ENCODE results near the gene DLK2.
"Not testable (repeated sequence)": the region's sequence is repeated elsewhere in the genome, so short reads cannot be mapped to it uniquely, and the experiment has no call there.

The DLK2 gene

DNA sequence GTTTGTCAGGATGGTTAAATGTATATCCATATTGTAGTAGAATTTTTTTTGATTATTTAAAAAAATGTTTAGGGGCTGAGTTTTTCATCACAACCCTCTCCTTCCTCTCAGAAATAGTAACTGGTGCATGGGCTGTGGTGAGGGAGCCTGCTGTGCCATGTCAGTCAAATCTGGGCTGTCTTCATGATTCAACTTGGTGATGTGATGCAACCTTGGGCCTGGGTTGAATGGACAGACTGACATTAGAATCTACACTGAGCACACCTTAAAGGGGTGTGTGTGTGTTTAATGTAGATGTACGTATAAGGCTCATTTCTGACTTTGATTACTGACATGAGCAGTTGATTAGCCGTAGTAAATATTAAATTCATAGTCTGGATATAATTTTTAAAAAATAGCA lies 25.7 kb upstream of the DLK2 start:
- DNase-seq, result peak; percentile 47

DNA sequence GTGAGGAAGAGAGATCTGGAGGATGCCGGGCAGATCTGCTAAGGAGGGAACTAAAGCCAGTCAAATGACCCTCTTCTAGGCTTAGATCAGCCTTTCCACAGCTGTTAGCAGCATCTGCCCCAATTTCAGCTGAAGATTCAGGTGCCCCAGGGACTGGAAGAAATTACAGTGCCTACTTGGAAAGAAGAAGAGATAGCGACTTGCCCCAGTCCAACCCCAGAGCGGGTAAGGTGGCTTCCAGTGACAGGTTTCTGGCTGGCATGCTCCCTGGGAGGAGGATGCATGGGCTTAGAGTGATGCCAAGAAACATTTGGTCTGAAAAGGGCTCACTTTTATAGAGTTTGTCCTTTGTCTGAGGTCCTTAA lies 22.6 kb upstream of the DLK2 start:
- DNase-seq, result no peak

DNA sequence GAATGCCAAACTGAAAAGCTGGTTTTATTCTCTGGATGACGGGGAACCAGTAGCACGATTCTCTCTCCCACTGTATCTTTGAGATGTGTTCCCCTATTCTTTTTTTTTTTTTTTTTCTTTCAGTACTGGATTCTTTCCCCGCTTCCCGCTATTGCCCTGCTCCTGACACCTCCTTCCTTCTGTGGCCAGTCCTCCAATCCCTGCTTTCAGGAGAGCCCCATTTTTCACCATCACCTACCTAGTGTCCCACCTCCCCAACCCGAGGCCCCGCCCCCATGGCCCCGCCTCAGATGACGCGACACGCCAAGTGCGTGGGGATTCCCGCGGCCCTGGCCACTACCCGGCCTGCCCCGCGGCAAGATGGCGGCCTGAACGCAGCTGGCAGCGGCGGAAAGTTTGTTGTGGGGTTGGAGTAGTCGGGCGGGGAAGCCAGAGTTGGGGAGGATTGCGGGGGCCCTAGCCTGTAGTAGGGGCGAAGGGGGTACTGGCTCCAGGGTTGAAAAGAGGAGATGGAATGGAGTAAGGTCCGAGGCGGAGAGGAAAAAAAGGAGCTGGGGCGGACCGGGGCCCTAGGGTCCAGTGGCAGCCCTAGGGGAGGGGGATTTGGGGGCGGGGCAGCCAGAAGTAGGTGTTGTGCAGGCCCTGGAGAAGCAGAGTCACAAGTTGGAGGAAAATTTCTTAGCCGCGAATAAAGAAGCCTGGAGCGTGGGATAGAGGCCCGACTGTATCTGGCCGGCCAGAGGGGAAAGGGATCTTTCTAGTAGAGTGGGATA lies 22.1 kb upstream of the DLK2 start, which contains the start of gene TJAP1:
Gene TJAP1, plus strand, starts transcription at position 336 of the 773 bp plus-strand sequence. CDS start 21,432 bp downstream, outside the sequence.
- peak; percentile 97 for DNase-seq

DNA sequence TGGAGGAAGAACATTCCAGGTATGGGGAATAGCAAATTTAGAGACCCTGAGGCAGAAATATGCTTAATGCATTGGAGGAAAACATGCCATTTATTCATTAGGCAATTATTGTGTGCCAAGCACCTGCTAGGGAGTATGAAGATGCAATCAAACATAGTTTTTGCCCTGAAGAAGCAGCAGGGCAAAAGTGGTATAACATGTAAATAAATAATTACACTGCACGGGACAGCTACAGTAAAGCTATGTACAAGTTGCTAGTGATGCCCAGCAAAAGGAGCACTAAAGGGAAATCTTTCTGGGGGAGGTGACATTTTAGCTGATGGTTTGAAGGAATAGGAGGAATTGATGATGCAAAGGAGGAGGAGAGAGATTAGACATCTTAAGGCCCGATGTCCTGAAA lies 21.4 kb upstream of the DLK2 start:
- DNase-seq, result no peak

DNA sequence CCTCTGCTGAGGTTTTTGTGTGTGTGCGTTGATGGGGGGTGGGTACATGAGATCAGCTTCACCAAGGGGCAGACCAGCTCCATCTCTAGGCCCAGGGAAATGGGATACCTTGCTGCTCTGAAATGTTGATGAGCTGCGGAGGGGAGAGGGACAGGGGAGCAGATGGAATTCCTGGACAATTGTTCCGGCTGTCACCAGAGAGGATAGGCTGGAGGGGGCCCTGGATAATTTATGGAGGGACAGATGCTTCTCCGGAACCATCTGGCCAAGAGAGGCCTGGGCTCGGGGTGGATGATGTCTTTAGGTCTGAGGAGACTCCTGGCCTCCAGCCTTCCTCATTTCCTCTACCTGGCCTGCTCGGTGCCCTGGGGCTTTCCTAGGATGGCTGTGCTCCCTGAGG lies 20.2 kb upstream of the DLK2 start:
- no peak for DNase-seq

DNA sequence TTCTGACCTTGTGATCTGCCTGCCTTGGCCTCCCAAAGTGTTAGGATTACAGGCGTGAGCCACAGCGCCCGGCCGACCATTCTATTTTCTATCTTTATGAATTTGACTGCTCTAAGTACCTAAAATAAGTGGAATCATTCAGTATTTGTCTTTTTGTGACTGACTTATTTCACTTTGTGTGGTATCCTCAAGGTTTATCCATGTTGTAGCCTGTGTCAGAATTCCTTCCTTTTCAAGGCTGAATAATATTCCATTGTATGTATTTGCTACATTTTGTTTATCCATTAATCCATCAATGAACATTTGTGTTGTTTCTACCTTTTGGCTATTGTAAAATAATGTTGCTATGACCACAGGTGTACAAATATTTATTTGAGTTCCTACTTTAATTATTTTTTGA lies 17.2 kb upstream of the DLK2 start:
- DNase-seq, result no peak

DNA sequence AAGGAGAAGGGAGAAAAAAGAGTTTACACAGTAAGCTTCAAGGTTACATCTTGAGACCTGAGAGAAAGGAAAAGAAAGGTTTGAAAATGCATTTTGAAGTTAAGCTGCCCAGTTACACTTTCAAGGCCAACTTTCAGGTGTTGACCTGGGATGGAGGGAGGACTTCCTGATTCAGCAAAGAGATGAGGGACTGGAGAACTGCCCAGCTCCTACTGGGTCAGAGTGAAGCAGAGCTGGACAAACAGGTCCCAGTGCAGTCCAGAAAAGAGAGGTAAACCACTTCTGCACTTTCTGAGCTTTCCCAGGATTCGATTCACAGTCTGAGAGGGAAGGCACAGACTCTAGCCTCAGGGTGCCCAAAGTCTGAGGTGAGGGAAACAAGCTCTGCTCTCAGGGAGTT lies 16.1 kb upstream of the DLK2 start:
- no peak for DNase-seq

DNA sequence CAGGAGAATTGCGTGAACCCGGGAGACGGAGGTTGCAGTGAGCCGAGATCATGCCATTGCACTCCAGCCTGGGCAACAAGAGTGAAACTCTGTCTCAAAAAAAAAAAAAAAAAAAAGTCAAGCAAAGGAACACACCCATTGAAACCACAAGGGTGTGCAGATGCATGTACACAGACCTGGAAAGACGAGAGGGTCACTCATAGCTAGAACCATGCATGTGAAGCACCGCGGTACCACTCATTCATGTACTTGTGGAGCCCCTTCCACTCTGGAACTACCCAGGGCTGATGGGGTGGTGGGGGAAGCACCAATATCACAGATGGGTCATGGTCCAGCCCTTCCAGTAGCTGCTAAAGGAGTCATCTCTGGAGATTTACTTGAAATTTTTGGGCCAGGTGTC lies 14.6 kb upstream of the DLK2 start:
- DNase-seq, result peak; percentile 22

DNA sequence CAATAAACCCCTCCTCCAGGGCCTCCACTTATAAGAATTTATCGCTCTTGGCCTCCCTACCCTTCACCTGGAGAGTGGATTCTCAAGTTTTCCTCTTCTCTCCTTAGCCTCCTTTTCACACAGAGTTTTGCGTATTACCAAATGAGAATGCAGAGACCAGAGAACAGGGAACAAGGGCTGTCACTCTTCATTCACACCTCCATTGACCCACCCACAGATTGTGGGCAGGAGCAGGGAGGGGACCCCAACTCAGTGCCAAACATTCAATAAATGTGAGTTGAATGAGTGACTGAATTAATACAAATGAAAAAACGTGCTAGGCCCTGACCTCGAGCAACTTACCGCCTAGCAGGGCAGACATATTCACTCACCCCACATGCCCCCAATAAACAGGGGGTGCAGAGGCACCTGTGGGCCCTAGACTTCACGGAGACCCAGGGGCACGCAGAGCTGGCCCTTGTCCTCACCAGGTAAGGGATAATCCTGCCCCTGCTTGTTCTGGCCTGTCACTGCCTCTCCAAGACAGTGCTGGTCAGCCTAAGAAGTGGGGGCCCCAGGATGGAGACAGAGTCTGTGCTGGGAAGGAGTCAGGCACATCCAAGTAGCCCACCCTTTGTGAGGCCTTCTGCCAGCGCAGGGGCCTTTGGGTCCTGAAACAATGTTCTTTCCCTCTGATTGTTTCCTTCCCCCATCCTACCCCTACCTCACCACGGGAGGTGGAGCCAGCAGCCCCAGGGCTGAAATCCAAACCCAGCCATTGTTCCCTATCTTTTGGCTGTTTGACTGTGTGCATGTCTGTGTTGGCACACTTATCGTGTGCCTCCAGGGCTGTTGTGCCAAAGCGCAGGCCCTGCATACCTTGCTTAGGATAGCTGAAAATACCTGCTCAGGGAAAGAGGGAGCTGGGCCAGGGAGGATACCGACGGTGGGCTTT lies 13.7 kb upstream of the DLK2 start:
- no peak for DNase-seq

DNA sequence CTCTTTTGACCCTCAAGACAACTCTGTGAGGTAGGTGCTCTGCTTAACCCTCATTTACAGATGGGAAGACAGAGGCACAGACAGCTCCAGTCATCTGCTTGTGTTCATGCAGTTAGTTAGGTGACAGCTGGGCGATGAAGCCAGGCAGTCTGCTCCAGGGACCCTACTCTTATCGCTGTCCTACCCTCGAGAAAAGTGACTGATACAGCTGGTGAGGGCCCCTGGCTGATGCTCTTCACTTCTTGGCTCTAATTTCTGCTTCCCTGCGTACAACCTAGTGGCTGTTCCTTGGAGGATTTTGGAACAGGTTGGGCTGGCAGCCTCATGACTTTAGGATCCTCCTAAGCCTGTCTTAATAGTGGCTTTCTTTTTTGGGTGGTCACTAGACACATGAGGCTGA lies 12.9 kb upstream of the DLK2 start:
- DNase-seq, result no peak

DNA sequence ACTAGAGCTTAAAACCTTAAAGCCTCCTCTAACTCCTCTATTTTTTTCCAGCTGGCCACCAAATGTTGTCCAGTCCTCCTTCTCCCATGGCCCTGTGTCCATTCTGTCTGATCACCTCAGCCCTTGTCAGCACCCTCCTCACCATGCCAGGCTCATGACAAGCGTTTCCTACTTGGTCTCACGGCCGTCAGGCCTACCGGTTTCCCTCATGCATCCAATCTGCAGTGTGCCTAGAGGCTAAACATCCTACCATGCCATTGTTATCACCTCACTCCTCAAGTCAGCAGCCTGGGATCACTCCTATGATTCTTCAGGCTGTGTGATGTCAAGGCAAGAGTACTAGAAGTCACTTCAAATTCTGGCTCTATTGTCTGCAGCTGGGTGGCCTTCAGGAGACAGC lies 12.4 kb upstream of the DLK2 start:
- no peak for DNase-seq

DNA sequence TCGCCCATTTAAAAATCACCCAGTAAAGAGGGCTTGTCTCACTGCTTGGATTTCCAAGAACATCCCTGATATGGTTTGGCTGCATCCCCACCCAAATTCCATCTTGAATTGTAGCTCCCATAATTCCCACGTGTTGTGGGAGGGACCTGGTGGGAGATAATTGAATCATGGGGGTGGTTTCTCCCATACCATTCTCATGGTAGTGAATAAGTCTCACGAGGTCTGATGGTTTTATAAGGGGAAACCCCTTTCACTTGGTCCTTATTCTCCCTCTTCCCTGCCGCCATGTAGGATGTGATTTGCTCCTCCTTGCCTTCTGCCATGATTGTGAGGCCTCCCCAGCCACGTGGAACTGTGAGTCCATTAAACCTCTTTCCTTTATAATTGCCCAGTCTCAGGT lies 11.9 kb upstream of the DLK2 start:
- DNase-seq, result not testable (repeated sequence)

DNA sequence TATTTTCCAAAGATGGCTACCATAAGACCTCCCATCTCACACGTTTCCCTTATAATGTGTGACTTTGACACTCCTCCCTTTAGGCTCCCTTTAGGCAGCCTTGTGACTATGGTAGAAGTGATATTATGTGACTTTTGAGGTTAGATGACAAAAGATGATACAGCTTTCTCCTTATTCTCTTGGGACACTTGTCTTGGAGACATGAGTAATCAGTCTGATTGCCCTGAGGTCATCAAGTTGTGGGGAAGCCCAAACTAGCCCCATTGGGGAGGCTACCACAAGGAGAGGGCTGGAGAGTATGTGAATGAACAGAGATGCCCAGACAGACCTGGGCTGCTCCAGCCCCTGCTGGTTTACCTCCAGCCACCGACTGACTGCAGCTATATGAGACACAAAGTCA lies 10.6 kb upstream of the DLK2 start:
- no peak for DNase-seq

DNA sequence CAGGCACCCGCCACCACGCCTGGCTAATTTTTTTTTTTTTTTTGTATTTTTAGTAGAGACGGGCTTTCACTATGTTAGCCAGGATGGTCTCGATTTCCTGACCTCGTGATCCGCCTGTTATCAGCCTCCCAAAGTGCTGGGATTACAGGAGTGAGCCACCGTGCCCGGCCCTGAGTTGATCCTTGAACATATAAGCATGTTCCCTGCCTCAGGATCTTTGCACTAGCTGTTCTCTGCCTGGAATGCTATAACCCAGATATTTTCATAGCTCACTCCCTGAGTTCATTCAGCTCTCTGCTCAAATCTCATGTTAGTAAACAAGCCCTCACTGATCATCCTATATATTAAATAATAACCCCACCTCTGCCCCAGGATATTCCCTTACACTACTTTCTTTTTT lies 9.0 kb upstream of the DLK2 start:
- DNase-seq, result no peak

DNA sequence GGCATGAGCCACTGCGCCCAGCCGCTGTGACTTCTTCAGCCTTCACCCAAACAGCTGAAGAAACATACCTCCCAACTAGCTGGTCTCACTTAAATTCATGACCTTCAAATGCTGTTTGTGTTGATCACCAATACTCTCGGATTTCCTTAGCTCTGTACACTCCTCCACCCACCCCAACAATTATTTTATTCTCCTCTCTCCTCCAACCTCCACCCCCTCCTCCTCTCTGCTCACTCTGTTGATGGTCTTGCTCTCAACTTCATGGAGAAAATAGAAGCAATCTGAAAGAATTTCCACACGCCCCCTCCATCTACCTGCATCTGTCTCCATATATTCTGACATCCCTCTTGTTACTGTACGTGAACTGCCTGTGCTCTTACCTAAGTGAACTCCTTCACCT lies 6.6 kb upstream of the DLK2 start:
- no peak for DNase-seq

DNA sequence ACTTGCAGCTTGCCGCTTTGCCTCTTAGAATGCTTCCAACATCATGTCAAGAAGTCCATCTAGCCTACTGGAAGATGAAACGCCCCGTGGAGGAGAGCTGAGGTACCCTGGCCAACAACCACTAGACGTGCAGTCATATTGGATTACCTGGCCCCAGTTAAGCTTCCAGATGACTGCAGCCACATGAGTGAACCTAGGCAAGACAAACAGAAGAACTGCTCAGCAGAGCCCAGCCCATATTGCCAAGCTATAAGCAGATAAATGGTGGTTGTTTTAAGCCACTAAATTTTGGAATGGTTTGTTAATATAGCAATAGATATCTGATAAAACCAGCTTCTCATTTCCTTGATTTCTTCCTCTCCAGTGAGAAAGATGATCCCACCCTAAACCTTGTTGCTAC lies 4.7 kb upstream of the DLK2 start:
- DNase-seq, result no peak

DNA sequence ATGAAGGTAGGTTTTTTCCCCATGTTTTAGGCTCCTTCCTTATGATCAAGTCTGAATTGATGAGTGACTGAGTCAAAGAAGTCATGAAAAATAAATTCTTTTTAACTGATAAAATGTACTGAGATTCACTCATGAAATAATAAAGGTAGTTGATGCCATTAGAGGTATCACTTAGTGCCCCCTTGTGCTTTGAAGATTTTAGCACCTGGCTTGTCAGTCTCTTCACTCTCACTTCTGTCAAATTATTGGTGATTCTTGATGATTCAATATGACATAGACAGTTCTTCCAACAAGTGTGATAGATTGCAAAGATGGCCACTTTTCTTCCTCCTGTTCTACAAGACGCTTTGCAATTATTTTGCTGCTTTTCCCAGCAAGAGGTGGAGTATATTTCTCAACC lies 4.2 kb upstream of the DLK2 start:
- no peak for DNase-seq

DNA sequence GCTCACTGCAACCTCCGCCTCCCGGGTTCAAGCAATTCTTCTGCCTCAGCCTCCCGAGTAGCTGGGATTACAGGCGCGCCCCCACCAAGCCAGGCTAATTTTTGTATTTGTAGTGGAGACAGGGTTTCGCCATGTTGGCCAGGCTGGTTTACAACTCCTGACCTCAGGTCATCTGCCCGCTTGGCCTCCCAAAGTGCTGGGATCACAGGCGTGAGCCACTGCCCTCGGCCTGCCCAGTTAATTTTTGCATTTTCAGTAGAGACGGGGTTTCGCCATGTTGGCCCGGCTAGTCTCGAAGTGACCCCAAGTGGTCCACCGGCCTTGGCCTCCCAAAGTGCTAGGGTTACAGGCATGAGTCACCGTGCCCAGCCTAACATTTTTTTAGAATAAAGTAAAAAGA lies 2.8 kb upstream of the DLK2 start:
- not testable (repeated sequence) for DNase-seq

DNA sequence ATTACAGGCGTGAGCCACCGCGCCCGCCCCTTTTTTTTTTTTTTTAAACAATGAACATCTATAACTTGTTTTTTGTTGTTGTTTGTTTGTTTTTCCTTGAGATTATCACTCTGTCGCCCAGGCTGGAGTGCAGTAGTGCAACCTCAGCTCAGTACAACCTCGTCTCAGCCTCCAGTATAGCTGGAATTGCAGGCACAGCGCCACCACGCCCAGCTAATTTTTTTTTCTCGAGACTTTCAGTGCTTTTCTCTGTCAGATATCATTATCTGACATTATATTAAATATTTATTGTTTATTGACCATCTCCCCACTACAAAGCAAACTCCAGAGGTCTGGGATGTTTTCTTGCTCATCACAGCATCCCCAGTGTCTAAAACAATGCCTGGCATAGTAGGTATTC lies 2.3 kb upstream of the DLK2 start:
- no peak for DNase-seq

DNA sequence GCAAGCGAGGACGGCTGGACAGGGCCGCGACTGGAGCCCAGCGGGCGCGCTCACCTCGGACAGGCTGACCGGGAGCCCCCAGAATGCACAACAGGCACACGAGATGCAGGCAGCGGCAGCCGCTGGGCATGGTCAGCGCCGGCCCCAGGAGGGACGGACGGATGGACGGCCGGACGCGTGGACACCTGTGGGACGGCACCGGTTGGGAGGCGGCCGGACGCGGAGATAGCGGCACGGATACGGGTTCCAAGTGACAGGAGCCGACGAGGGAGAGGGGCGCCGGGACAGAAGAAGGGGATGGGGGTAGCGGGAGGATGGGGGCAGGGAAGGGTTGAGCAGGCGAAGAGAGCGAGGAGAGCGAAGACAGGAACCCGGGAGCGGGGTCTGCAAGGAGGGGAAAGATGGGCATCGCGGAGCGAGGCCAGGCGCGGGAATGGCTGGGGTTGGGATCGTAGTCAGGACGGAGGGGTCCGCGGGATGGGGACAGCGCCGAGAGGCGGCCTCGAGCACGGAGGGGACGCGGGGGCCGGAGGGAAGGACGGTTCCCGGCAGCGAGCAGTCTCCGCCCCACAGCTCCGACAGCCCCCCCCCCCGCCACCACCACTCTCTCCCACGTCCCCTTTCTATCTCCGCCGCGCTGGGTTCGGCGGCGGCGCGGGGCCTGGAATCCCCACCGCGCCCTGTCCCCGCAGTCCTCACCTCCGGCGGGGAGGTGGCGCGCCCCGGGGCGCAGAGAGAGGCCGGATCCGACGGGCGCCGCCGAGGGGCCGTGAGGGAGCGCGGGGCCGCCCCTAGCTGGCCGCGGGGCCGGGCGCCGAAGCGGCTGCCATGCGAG lies 435 bp downstream of the DLK2 start:
- DNase-seq, result no peak

DNA sequence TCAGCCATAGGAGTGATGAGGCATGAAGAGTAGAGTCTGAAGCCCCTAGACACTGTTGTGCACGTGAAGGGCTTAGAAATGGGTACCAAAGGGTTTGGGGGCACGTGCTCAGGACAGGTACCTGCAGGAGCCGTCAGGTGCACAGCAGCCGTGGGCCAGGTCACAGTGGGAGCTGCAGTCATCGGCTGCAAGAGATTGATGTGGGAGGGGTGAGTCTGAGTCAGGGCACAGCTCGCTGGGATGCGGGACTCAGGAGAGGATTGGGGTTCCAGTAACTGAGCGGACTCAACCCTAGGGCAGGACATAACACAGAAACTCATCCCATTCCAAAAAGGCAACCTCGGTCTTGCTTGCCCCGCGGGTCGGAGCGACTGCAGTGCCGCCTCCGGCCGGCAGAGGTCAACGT lies 1.1 kb downstream of the DLK2 start:
- DNase-seq, result peak; percentile 73

DNA sequence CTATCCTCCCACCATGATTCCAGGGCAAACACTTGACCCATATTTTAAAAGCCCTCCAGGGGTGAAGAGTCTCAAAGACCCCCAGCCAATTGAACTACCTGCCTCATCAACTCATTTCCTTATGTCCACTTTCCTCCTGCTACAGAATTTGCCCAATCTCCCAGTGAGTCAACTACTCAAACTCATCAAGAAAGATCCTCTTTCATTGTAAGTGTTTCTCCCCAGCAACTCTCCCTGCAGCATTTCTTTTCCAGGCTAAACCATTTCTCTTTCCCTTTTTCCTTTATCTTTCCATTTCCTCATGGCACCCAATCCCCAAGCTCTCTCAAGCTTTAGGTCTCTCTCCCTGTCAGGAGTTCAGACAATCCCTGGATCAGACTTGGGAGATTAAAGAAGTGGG lies 1.5 kb downstream of the DLK2 start:
- no peak for DNase-seq

DNA sequence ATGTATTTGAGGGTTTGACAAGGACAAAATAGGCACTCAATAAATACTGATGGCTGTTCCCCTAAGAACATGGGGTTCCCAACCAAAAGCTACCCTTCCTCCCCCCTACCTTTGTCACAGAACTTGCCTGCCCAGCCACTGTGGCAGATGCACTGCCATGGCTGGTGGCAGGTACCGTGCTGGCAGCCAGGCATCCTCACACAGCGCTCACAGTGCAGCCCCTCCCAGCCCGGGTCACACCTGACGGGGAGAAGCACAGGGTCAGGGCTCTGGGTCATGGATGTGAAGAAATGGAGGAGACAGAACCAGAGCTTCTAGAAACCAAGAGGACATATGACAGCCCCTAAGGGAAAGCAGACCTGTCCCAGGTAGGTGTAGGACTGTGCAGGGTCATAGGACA lies 2.5 kb downstream of the DLK2 start:
- DNase-seq, result no peak
